ENCODE measurements around the gene GALNT2. TPM values are rescaled to one million over a fixed set of nuclear protein-coding genes. Genes with fewer than 3 reads are reported as not detected.

GALNT2 gene
- total RNA-seq, 1 donor from 2014 or later = 31.9 TPM

GRCh38 chr1:230047114-230047865 is 19.7 kb upstream of the GALNT2 start:
- no peaks in the 10 kb centered on the region for H3K27me3 ChIP-seq (ENCODE audit: control insufficient read depth, insufficient read depth, low read length)
- FAIRE-seq = no peak
- peak; percentile 60 for DNase-seq (ENCODE audit: low read depth)
- no peak overlapping the region for H3K4me3 ChIP-seq (ENCODE audit: low read depth, low read length)
- no peaks in the 10 kb centered on the region for H3K36me3 ChIP-seq (ENCODE audit: control insufficient read depth, insufficient read depth, low read length)
- TF ChIP-seq CTCF (IDR thresholded peaks at IDR 0.05; ENCODE audit: insufficient read depth, low read length, severe bottlenecking) = no peak

DNA sequence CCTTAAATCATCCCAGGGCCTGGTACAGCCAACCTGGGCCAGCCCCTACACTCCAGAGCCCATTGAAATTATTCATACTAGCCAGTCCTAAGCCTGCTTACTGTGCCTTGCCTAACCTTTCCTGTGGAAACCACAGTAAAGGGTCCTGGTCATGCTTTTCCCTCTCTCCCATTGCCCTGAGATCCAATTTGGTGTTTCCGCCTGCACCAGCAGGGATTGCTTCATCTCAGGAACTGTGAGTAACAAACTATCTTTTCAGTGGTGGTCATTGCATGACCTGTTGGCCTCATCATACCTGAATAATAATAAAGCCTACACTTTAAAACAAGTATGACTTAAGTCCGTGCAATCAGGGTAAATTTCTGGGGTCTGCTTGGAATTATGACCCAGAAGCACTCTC is 18.7 kb upstream of the GALNT2 start:
- no peak overlapping the region for H3K4me3 ChIP-seq (ENCODE audit: low read depth, low read length)
- FAIRE-seq (no peak), DNase-seq (ENCODE audit: low read depth) (no peak)
- no peak for TF ChIP-seq CTCF (IDR thresholded peaks at IDR 0.05; ENCODE audit: insufficient read depth, low read length, severe bottlenecking)
- H3K27me3 ChIP-seq (ENCODE audit: control insufficient read depth, insufficient read depth, low read length) = no peaks in the 10 kb centered on the region
- no peaks in the 10 kb centered on the region for H3K36me3 ChIP-seq (ENCODE audit: control insufficient read depth, insufficient read depth, low read length)

DNA sequence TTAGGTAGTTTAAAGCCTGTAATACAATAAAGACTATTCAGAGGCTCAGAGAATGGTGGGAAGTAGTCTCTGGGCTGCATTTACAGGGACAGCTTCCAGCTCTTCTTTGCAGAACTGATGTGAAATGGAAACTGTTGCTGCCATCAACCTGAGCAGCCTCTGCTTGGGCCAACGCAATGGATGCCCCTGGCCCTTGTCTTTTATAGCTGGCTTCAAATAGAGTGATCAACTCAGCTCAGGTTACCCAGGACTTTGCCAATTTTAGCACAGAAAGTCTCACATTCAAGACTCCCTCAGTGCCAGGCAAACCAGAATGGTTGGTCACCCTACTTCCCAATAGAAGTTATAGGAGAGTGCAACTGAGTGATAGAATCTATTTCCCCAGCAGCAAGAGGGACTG is 18.1 kb upstream of the GALNT2 start:
- H3K4me3 ChIP-seq (ENCODE audit: low read depth, low read length) = no peak overlapping the region
- H3K27me3 ChIP-seq (ENCODE audit: control insufficient read depth, insufficient read depth, low read length) = no peaks in the 10 kb centered on the region
- DNase-seq (ENCODE audit: low read depth) (no peak), FAIRE-seq (no peak)
- TF ChIP-seq CTCF (IDR thresholded peaks at IDR 0.05; ENCODE audit: insufficient read depth, low read length, severe bottlenecking) = no peak
- no peaks in the 10 kb centered on the region for H3K36me3 ChIP-seq (ENCODE audit: control insufficient read depth, insufficient read depth, low read length)

DNA sequence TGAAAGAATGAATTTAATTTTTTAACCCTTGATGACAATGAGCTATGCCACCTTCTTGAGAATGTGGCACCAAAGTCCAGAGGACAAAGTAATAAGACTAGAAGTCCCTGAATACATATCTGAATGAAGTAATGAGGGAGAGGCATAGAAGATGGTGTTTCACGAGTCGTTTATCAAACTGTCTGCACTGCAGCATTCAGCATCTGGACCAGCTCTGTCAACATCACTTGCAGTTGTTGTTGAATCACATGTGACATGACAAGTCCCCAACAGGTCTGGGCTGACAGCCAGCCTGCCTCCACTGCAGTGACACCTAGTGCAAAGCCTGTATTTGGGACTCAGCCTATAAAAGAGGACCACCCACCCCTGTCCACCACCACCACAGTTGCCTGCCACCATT is 17.3 kb upstream of the GALNT2 start:
- FAIRE-seq (peak; percentile 23), DNase-seq (ENCODE audit: low read depth) (no peak)
- H3K4me3 ChIP-seq (ENCODE audit: low read depth, low read length) = no peak overlapping the region
- H3K36me3 ChIP-seq (ENCODE audit: control insufficient read depth, insufficient read depth, low read length) = no peaks in the 10 kb centered on the region
- no peak for TF ChIP-seq CTCF (IDR thresholded peaks at IDR 0.05; ENCODE audit: insufficient read depth, low read length, severe bottlenecking)
- no peaks in the 10 kb centered on the region for H3K27me3 ChIP-seq (ENCODE audit: control insufficient read depth, insufficient read depth, low read length)

DNA sequence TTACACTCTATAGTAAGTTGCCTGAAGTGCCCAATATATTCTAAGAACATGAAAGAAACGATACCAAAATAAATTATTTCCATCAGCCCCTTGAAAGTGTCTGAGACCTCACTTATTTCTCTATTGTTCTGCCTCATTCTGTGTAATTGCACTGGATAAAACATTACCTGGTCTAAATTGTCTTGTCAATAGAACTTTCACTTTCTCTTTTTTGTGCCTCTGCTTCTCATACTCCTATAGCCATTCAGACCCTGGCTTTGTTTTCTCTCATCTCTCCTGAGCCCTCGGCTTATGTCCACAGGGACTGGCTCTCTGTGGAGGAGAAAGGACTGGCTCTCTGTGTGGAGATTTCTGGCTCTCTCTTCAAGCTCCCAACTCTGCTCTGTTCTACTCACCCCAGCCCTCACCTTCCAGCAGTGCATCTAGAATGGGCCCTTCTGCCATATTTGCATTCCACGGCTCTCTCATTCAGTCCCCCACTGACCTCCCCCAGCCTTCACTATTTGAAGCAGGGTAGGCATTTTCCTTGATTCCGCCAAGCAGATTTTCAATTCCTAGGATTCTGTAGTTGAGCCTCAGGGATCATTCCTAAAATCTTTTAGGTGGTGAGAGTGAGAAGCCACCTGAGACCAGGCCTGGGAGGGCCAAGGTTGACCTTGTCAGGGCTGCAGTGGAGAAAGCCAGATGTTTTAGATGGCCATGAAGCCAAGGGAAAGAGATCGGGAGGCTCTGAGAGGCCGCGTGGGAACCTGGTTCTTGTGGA is 15.9 kb upstream of the GALNT2 start:
- FAIRE-seq = no peak
- no peak overlapping the region for H3K4me3 ChIP-seq (ENCODE audit: low read depth, low read length)
- H3K36me3 ChIP-seq (ENCODE audit: control insufficient read depth, insufficient read depth, low read length) = no peaks in the 10 kb centered on the region
- TF ChIP-seq CTCF (IDR thresholded peaks at IDR 0.05; ENCODE audit: insufficient read depth, low read length, severe bottlenecking) = no peak
- no peaks in the 10 kb centered on the region for H3K27me3 ChIP-seq (ENCODE audit: control insufficient read depth, insufficient read depth, low read length)
- DNase-seq (ENCODE audit: low read depth) = no peak
